Choroid plexus epithelial cell (primary cell): ENCODE results near the gene DDX54.

Experiments used
- DNase-seq: peaks from one replicate; pipeline ENCODE4 v3.0.0-alpha.2; 2010; ENCODE audit warnings: low read depth
- H3K4me3 ChIP-seq: 2 replicates; pipeline ENCODE4 v1.5.1; 2011; ENCODE audit warnings: low read depth, mild to moderate bottlenecking, control low read depth, low read length, moderate library complexity
- CTCF ChIP-seq: conservative IDR thresholded peaks from 2 replicates; pipeline ENCODE4 v1.5.1; 2011; ENCODE audit warnings: low read depth, mild to moderate bottlenecking, control low read depth, inconsistent platforms, low read length, moderate library complexity

The DDX54 gene

DNA sequence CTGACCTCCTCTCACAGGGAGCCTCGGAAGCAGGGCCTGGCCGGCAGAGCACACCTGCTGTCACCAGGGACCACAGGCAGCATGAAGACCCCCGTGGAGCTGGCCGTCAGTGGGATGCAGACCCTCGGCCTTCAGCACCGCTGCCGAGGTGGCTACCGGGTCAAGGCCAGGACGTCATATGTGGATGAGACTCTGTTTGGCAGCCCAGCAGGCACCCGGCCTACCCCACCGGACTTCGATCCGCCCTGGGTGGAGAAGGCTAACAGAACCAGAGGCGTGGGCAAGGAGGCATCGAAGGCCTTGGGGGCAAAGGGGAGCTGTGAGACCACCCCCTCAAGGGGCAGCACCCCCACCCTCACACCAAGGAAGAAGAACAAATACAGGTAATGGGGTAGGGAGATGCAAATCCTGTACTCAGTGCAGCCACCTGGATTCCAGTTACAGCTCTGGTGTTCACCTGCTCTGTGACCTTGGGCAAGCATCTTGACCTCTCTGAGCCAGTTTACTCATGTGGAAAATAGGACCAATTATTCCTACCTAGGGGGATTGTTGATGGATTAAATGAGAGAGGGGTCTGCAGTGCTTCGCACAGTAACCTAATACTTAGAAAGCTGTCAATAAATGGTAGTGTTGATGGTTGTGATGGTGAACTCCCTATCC lies 1.5 kb upstream of the DDX54 start:
- TF ChIP-seq CTCF = no peak
- peak overlapping the region; percentile 32 for H3K4me3 ChIP-seq
- DNase-seq = no peak

DNA sequence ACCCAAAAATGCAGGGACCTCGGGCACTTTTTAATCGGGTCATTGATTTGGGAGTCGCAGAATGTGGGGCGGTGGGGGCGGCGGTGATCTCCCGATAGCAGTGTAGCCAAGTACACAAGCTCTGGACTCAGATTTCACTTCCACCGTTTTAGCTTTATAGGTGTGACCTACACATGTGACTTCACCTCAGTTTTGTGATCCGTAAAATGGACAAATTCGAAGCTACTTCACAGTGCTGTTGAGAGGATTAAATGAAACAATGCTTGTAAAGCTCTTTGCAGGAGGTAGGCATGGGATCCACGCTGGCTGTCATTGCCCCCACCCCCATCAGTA lies 721 bp upstream of the DDX54 start:
- peak overlapping the region; percentile 96 for H3K4me3 ChIP-seq
- no peak for TF ChIP-seq CTCF
- DNase-seq = peak; percentile 48

- H3K4me3 ChIP-seq = peak overlapping the region; percentile 96
- peak; percentile 93 for DNase-seq
- no peak for TF ChIP-seq CTCF
Observed at GRCh38 chr12:113184900-113185179, 438 bp downstream of the DDX54 start.

DNA sequence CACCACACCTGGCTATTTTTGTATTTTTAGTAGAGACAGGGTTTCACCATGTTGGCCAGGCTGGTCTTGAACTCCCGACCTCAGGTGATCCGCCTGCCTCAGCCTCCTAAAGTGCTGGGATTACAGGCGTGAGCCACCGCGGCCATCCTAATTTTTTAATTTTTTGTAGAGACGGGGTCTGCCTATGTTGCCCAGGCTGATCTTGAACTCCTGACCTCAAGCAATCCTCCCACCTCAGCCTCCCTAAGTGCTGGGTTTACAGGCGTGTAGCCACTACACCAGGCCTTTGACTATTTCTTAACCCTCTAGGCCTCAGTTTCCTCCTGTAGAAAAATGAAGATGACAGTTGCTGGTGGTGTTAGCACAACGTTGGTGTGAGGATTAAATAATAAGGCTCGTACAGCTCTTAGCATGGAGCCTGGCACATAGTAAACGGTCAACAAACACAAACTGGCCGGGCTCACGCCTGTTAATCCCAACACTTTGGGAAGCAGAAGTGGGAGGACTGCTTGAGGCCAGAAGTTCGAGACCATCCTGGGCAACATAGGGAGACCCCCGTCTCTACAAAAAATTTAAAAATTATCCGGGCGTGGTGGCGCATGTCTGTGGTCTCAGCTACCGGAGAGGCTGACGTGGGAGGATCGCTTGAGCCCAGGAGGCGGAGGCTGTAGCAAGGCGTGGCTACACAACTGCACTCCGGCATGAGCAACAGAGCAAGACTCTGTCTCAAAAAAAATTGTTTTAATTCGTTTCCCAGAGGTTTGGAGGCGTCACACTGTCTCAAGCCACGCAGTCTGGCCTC lies 979 bp downstream of the DDX54 start:
- no peak for DNase-seq
- H3K4me3 ChIP-seq = peak overlapping the region; percentile 96
- TF ChIP-seq CTCF = no peak

DNA sequence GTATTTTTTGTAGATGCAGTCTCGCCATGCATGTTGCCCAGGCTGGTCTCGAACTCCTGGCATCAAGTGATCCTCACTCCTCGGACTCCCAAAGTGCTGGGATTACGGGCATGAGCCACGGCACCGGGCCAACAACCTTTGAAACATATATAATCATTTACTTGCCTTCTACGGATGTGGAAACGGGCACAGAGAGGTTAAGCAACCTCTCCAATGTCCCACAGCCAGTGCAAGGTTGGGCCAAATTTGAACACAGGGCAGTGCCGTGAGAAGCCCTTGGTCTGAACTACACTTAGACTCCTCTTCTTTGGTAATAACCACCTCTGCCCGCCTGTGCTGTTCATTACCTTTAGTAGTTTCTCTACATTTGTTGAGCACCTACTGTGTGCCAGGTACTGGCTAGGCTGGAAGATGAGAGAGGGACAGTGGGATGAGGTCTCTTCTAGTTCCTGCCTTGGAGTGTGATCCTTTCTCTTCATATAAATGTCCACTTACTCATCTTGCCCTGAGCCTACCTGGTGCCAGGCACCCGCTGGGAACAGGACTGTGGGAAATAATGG lies 2.2 kb downstream of the DDX54 start:
- no peak for DNase-seq
- no peak for TF ChIP-seq CTCF
- H3K4me3 ChIP-seq = no peak overlapping the region

- H3K4me3 ChIP-seq = no peak overlapping the region
- TF ChIP-seq CTCF = no peak
- no peak for DNase-seq
Observed at GRCh38 chr12:113181975-113182374, 3.3 kb downstream of the DDX54 start.

- no peak overlapping the region for H3K4me3 ChIP-seq
- no peak for DNase-seq
- no peak for TF ChIP-seq CTCF
Observed at GRCh38 chr12:113180333-113180732, 4.9 kb downstream of the DDX54 start.
